OCI-LY1 (cell line): ENCODE results near the gene RDH11.

ENCODE experiments used
- H2AFZ ChIP-seq: fragments of 200-600 bp; sonication (generic), shearing (Covaris generic); 2 replicates; pipeline ENCODE4 v1.6.0; 2014; ENCODE audit warnings: antibody characterized with exemption, mild to moderate bottlenecking, low read length
- H3F3A ChIP-seq: fragments of 200-600 bp; sonication (generic), shearing (Covaris generic); 2 replicates; pipeline ENCODE4 v1.6.0; 2014; ENCODE audit warnings: mild to moderate bottlenecking, antibody characterized with exemption, low read length, moderate library complexity; ENCODE audit not compliant: insufficient read depth
- H3K27ac ChIP-seq: fragments of 200-600 bp; sonication (generic); 2 replicates; pipeline ENCODE4 v1.5.1; 2014; ENCODE audit warnings: low read length, mixed run types, mild to moderate bottlenecking, low read depth; ENCODE audit not compliant: poor library complexity, severe bottlenecking
- H3K27me3 ChIP-seq: fragments of 200-600 bp; sonication (generic); 2 replicates; pipeline ENCODE4 v1.6.0; 2014; ENCODE audit warnings: antibody characterized with exemption, mild to moderate bottlenecking, low read length, moderate library complexity; ENCODE audit not compliant: insufficient read depth
- H3K36me3 ChIP-seq: fragments of 200-600 bp; sonication (generic); 2 replicates; pipeline ENCODE4 v1.6.1; 2014; ENCODE audit warnings: mild to moderate bottlenecking, antibody characterized with exemption, low read length, moderate library complexity, mixed read lengths; ENCODE audit not compliant: insufficient read depth
- H3K4me1 ChIP-seq: fragments of 200-600 bp; sonication (generic); 2 replicates; pipeline ENCODE4 v1.5.1; 2014; ENCODE audit warnings: mild to moderate bottlenecking, low read length, moderate library complexity; ENCODE audit not compliant: insufficient read depth, severe bottlenecking
- H3K4me2 ChIP-seq: fragments of 200-600 bp; sonication (generic), shearing (Covaris generic); 2 replicates; pipeline ENCODE4 v1.6.1; 2014; ENCODE audit warnings: low read length
- H3K4me3 ChIP-seq: fragments of 200-600 bp; sonication (generic); 2 replicates; pipeline ENCODE4 v1.5.1; 2014; ENCODE audit warnings: low read length, low read depth, mild to moderate bottlenecking, mixed read lengths; ENCODE audit not compliant: poor library complexity, severe bottlenecking
- H3K79me2 ChIP-seq: fragments of 200-600 bp; shearing (Covaris generic); 2 replicates; pipeline ENCODE4 v1.6.1; 2016; ENCODE audit warnings: mixed run types, low read length, mixed read lengths; ENCODE audit not compliant: insufficient read depth
- H3K9ac ChIP-seq: fragments of 200-600 bp; sonication (generic), shearing (Covaris generic); 2 replicates; pipeline ENCODE4 v1.6.1; 2014; ENCODE audit warnings: mild to moderate bottlenecking, low read length, mixed read lengths
- H3K9me2 ChIP-seq: fragments of 200-600 bp; sonication (generic), shearing (Covaris generic); 2 replicates; pipeline ENCODE4 v1.6.1; 2014; ENCODE audit warnings: low read depth, mild to moderate bottlenecking, low read length, mixed read lengths
- H3K9me3 ChIP-seq: fragments of 200-600 bp; shearing (Covaris generic); 2 replicates; pipeline ENCODE4 v1.6.1; 2014; ENCODE audit warnings: low read length, mixed read lengths
- H4K20me1 ChIP-seq: fragments of 200-600 bp; sonication (generic), shearing (Covaris generic); 2 replicates; pipeline ENCODE4 v1.6.0; 2016; ENCODE audit warnings: mild to moderate bottlenecking, low read length; ENCODE audit not compliant: insufficient read depth
- CTCF ChIP-seq: fragments of 200-600 bp; sonication (generic), shearing (Covaris generic); IDR thresholded peaks from 2 replicates; pipeline ENCODE4 v1.5.1; 2017; ENCODE audit warnings: mild to moderate bottlenecking, antibody characterized with exemption, low read length, moderate library complexity, mixed read lengths
- EZH2 ChIP-seq: fragments of 200-600 bp; sonication (generic), shearing (Covaris generic); IDR thresholded peaks from 2 replicates; pipeline ENCODE4 v1.8.0; 2017; ENCODE audit warnings: borderline replicate concordance, mixed run types, mild to moderate bottlenecking, antibody characterized with exemption, low read length, moderate library complexity, mixed read lengths

Gene RDH11

DNA sequence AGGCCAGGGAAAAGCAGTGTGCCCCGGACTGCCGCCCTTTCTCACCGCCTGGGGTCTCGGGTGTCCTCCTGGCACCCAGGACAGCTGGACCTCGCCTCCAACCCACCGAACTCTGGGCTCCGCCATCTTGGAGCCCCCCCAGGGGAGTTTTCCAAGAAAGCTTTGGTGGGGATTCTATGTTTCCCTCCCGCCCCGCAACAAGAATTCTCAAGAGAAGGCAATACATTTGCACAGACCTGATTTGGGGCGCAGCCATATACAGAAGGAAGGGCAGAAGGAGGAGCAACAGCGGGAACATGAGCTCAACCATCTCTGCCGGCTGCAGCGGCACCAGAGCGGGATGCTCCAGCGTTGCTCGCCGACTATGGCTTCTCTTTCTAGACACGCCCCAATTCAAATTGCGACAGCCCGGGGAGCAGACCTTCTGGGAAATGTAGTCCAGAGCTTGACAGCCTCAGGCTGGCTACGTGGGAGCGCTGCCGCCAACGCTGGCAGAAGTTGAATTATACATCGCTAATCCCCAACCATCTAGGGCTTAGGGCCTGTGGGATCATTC lies at the start of gene RDH11:
Gene RDH11 (minus strand): TSS at position 371 of the 556 bp plus-strand sequence. CDS start 61 bp downstream, at position 310.
- Histone ChIP-seq H3K36me3 (peaks cover 31% of the 10 kb centered on the region), H3K4me3 (peak within 1 kb of the TSS; percentile 98), H3K9me3 (no peaks in the 10 kb centered on the region), H2AFZ (peak within 1 kb of the TSS; percentile 65; the same call in 1 of the 2 replicates), H3K4me1 (peaks cover 10% of the 10 kb centered on the region), H3K9me2 (no peaks in the 10 kb centered on the region), H3K79me2 (peaks cover 22% of the 10 kb centered on the region), H4K20me1 (no peaks in the 10 kb centered on the region), H3K27ac (peak within 1 kb of the TSS; percentile 55), H3K9ac (peak within 1 kb of the TSS; percentile 96), H3K4me2 (peak within 1 kb of the TSS; percentile 73), H3K27me3 (no peaks in the 10 kb centered on the region), H3F3A (no peaks in the 10 kb centered on the region)
- no peak for TF ChIP-seq CTCF
- no peak for TF ChIP-seq EZH2

DNA sequence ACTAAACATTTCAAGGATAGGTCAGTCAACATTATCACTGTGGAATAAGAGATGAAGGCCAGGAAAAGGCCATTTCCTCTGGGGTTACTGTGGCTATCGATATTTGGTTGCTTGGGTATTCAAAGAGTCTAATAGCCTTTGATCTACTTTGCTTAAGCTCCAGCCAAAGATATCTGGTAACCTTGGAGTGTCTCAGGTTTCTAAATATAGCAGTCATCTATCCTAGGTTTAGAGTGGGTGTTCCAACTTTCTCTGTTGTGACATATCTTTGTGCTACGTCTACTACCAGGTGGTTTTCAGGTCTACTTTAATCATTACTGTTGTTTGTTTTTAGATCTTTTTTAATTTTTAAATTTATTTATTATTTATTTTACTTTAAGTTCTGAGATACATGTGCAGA lies 48.5 kb upstream of the RDH11 start:
- Histone ChIP-seq H3K4me1 (no peaks in the 10 kb centered on the region), H3K9ac (no peak overlapping the region), H3K79me2 (no peaks in the 10 kb centered on the region), H3K27me3 (no peaks in the 10 kb centered on the region), H3K36me3 (peaks cover 14% of the 10 kb centered on the region), H3K9me3 (no peaks in the 10 kb centered on the region), H2AFZ (no peak overlapping the region), H4K20me1 (no peaks in the 10 kb centered on the region), H3K27ac (no peak overlapping the region), H3K9me2 (no peaks in the 10 kb centered on the region), H3K4me2 (no peak overlapping the region), H3K4me3 (no peak overlapping the region), H3F3A (no peaks in the 10 kb centered on the region)
- TF ChIP-seq CTCF (no peak), EZH2 (no peak)

GRCh38 chr14:67738740-67739504 lies 43.4 kb upstream of the RDH11 start:
- H3K9ac ChIP-seq = no peak overlapping the region
- H2AFZ ChIP-seq = no peak overlapping the region

More at GRCh38 chr14:67738740-67739504, 43.4 kb upstream of the RDH11 start:
- no peak for TF ChIP-seq CTCF
- Histone ChIP-seq H3K4me2 (no peak overlapping the region), H3F3A (no peaks in the 10 kb centered on the region), H3K9me2 (no peaks in the 10 kb centered on the region), H3K4me1 (no peaks in the 10 kb centered on the region), H3K79me2 (no peaks in the 10 kb centered on the region), H3K4me3 (no peak overlapping the region), H3K27me3 (no peaks in the 10 kb centered on the region; the same call in 1 of the 2 replicates), H3K27ac (no peak overlapping the region), H4K20me1 (no peaks in the 10 kb centered on the region), H3K9me3 (no peaks in the 10 kb centered on the region), H3K36me3 (no peaks in the 10 kb centered on the region)
